Measurements from ENCODE around the gene LITAF.

- no peak for TF ChIP-seq CTCF (conservative IDR thresholded peaks at IDR 0.05; ENCODE audit: low read length)
- no peak for TF ChIP-seq EZH2phosphoT487 (IDR thresholded peaks at IDR 0.05; ENCODE audit: borderline replicate concordance)
These were observed 68.8 kb downstream of the LITAF start for GRCh38 chr16:11517961-11518360.

Data from Loucy (cell line).